ENCODE results near the gene CHIC2.
A peak's percentile ranks its signal among the peaks of the same experiment; 100 is the strongest.

The CHIC2 gene

GRCh38 chr4:53997898-53998297, 66.5 kb downstream of the CHIC2 start:
- DNase-seq, result peak; percentile 17

DNA sequence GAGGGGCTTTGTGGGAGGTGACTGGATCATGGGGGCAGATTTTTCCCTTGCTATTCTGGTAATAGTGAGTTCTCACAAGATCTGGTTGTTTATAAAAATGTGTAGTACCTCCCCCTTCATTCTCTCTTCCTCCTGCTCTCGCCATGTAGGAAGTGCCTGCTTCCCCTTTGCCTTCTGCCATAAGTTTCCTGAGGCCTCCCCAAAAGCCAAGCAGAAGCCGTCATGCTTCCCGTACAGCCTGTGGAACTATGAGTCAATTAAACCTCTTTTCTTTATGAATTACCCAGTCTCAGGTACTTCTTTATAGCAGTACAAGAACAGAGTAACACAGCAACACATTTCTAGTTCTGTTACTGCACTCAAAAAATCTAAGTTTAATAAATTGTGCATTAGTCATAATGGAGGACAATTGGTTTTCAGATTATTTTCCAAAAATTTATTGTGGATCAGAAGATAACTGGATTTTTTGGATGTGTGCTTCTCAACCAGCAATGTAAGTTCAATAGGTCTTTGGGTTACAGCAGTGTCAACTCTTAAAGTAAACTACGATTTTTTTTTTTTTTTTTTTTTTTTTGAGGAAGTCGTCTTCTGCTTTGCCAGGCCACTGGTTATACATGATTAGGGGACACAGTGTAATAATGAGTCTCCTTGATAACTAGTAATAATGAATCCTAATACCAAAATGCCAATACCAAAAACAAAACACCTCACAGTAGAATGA, 69.9 kb downstream of the CHIC2 start:
- peak; percentile 47 for DNase-seq

- DNase-seq, result no peak
Measured at GRCh38 chr4:53992785-53993184, 71.6 kb downstream of the CHIC2 start.

GRCh38 chr4:53991821-53992220, 72.6 kb downstream of the CHIC2 start:
- no peak for DNase-seq

DNA sequence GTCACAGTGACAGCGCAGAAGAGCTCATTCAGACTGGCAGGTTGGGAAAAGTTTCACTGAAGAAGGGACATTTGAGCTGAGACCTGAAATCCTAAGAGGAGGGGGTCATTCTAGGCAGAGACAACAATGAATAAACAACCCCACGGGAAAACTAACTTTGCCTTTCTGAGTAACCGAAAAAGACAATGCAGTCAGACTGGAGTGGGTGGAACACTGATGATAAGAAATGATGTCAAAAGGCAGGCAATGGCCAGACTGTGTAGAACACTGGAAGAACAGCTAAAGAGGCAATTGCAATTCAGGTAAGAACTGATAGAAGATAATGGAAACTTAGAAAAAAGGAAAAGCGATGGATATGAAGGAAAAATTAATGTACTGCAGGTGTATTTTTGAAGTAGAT, 73.8 kb downstream of the CHIC2 start:
- DNase-seq, result no peak

DNA sequence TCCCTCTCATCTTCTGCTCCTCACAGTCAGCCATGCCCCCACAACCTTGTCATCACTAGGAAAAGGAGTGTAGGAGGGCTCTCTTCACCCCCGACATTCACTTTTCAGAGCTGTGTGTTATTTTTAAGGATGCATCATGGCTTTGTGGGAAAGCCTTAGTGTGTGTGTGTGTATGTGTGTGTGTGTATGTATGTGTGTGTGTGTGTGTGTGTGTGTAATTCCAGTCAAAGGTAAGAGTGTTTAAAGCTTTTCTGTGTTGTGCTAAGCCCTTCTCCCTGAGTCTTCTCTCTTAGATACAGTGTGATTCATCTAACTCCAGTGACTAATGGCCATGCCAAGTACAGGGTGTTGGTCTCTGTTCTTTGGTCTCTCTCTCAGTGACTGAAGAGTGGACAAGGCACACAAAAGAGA, 76.6 kb downstream of the CHIC2 start:
- no peak for DNase-seq

GRCh38 chr4:53986062-53986461, 78.3 kb downstream of the CHIC2 start:
- no peak for DNase-seq

- DNase-seq, result no peak
Measured at GRCh38 chr4:53981567-53981966, 82.8 kb downstream of the CHIC2 start.

- DNase-seq, result no peak
Measured at GRCh38 chr4:53981066-53981465, 83.3 kb downstream of the CHIC2 start.

DNA sequence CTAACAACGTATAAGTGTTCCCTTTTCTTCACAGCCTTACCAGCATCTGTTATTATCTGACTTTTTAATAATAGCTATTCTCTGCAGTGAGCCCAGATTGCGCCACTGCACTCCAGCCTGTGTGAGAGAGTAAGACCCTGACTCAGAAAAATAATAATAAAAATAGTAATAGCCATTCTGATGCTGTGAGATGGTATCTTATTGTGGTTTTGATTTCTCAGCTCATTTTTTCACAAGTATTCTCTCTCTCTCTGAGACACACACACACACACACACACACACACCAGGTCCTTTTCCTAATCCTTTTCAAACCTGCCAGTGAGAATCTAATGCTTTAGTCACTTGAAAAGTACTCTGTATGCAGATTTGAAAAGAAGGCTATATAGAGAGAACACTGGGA, 89.8 kb downstream of the CHIC2 start:
- DNase-seq, result no peak

DNA sequence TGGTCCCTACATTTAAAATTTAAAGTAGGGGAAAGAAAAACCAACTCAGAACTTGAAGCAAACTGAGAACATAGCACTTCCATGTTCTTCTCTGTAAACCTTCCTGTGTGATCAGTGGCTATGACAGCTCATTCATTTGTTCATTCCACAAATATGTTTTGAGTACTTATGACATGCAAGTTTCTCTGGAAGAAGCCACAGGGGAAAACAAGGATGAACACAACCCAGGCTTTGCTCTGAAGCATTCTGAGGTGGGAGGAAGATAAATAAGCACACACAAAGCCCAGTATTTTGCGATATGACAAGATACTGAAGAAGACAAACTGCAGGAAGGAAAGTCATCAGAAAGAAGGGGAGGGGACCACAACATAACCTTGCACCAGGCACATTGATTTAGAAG, 96.4 kb downstream of the CHIC2 start:
- DNase-seq, result no peak

DNA sequence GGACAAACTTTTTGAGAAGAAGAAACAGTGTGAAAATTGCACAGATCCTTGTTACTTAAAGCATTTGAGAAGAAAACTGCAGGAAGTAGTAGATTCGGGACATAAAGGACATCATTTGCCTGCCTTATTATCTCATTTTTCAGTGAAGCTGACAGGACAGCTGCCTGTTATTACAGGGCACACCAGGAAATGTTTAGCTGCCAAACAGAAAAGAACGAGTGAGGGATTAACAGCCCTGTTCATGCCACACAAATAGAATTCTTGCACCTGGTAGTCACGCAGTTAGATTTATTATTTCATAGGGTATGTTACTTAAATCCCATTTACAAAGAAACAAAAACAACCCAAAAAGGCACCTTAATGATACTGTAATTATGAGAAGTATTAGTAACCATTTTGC, 100.6 kb downstream of the CHIC2 start:
- DNase-seq, result no peak

DNA sequence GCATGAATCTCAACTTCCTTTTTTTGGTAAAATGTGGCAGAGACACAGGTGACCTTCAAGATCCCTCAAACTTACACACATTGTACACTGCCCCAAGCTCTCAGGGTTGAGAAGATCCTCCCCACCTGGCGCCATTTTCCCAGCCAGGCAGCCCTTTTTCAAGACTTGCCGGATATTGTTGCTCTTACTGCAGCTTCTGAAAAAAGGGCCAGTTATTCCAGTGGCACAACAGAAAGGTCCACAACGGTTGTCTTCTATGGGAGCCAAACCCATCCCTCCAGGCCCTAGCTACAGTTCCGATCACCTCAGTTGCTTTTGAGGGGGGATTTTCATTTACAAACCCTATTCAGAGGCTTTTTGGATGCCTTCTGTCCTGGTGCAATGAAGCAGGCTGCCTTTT, 101.1 kb downstream of the CHIC2 start:
- no peak for DNase-seq

- no peak for DNase-seq
Measured at GRCh38 chr4:53962516-53963225, 101.7 kb downstream of the CHIC2 start.

DNA sequence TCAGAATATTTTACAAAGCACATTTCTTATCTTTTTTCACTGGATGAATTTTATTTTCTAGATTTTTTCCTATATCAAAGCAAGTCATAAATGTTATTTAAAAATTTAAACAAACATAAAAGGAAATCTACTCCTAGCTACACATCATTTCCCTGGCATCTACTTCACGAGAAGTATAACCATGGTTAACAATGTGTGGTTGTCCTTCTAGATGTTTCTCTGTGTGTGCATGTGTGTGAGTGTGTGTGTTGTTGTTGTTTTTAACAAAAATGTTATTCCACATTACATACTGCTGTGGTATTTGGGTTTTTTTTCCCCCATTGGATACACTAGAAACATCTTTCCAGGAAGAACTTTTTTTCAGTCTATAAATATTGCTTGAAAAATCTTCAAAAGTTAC, 103.1 kb downstream of the CHIC2 start:
- no peak for DNase-seq

DNA sequence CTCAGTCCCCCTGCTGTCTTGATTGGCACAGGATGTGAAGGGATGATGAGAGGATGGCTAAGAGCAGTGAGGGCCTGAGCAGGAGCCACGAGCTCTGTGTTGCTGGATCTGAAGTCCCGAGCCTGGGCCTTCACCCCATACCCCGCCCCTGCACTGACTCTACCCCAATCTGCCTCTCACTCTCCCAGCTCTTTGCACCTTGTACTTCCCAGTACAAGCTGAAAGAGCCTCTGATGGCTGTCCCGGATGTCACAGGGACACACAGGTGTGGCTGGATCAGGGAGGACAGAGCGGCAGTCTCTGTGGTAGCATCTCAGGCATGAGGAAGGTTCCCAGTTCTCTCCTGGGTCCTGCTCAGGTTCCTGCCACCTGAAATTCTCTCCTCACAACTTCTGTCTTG, 103.6 kb downstream of the CHIC2 start:
- DNase-seq, result no peak

Measured in KG1 (cell line).